HL-60 (cell line): Measurements from ENCODE around the gene TCERG1.

ENCODE experiments used
- POLR2AphosphoS5 ChIP-seq: IDR thresholded peaks from 2 replicates; pipeline ENCODE4 v1.6.1; 2012; ENCODE audit warnings: low read depth
- TF ChIP-seq, protein P1 (sequence below): IDR thresholded peaks from one replicate; pipeline ENCODE4 v1.5.1; 2011; ENCODE audit warnings: low read length, control low read depth, inconsistent platforms; ENCODE audit not compliant: insufficient read depth

GRCh38 chr5:146426853-146427618, 20.1 kb upstream of the TCERG1 start:
- TF ChIP-seq POLR2AphosphoS5, result no peak
- TF ChIP-seq, protein P1, sequence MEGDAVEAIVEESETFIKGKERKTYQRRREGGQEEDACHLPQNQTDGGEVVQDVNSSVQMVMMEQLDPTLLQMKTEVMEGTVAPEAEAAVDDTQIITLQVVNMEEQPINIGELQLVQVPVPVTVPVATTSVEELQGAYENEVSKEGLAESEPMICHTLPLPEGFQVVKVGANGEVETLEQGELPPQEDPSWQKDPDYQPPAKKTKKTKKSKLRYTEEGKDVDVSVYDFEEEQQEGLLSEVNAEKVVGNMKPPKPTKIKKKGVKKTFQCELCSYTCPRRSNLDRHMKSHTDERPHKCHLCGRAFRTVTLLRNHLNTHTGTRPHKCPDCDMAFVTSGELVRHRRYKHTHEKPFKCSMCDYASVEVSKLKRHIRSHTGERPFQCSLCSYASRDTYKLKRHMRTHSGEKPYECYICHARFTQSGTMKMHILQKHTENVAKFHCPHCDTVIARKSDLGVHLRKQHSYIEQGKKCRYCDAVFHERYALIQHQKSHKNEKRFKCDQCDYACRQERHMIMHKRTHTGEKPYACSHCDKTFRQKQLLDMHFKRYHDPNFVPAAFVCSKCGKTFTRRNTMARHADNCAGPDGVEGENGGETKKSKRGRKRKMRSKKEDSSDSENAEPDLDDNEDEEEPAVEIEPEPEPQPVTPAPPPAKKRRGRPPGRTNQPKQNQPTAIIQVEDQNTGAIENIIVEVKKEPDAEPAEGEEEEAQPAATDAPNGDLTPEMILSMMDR, result peak; percentile 45
